ENCODE data around the gene ABLIM2.

ABLIM2 gene

GRCh38 chr4:8023696-8024033 lies 134.9 kb downstream of the ABLIM2 start:
- DNase-seq (ENCODE audit: low spot score): no peak
- no peaks in the 10 kb centered on the region for H3K9me3 Mint-ChIP-seq
- H3K27ac Mint-ChIP-seq: no peak overlapping the region
- H3K36me3 Mint-ChIP-seq (ENCODE audit: low read depth): no peaks in the 10 kb centered on the region
- peaks cover 5% of the 10 kb centered on the region for H3K4me1 Mint-ChIP-seq (ENCODE audit: low read depth)
- no peaks in the 10 kb centered on the region for H3K27me3 Mint-ChIP-seq (ENCODE audit: low read depth)
- H3K4me3 Mint-ChIP-seq: no peak overlapping the region

DNA sequence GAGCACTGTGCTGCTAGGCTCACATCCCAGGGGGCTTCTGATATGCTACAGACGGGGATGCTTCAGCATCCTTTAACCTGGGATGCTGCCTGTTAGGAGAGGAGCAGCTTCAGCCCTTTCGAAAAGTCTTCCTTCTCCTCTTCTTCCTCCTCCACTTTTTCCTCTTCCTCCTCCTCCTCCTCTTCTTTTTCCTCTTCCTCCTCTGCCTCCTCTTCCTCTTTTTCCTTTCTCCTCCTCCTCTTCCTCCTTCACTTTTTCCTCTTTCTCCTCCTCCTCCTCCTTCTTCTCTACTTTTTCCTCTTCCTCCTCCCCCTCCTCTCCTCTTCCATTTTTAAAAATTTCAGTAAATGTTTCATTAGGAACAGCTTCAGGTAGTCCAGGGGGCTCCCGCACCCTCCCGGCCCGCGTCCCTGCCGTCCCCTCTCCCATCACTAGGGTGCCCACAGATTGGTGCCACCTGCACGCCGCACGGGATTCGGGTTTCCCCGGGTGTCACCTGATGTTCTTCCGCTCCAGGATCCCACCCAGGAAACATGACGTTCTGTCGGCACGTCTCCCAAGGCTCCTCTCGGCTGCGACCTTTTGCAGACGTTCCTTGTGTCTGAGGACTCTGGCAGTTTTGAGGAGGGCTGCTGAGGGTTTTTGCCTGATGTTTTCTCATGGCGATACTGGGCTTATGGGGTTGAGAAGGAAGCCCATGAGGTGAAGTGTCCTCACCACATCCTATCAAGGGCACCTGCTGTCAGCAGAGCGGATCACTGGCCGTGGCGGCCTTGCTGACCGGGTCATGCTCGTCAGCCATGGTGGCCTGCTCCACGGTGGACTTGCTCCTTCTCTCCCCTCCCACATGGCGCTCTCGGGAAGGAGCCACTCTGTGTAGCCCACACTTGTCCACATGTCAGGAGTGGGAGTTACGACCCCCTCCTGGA lies 135.6 kb downstream of the ABLIM2 start:
- Mint-ChIP-seq H3K4me3 (no peak overlapping the region), H3K36me3 (ENCODE audit: low read depth) (no peaks in the 10 kb centered on the region), H3K27me3 (ENCODE audit: low read depth) (no peaks in the 10 kb centered on the region), H3K9me3 (no peaks in the 10 kb centered on the region), H3K4me1 (ENCODE audit: low read depth) (peaks cover 5% of the 10 kb centered on the region), H3K27ac (no peak overlapping the region)
- DNase-seq (ENCODE audit: low spot score): no peak

DNA sequence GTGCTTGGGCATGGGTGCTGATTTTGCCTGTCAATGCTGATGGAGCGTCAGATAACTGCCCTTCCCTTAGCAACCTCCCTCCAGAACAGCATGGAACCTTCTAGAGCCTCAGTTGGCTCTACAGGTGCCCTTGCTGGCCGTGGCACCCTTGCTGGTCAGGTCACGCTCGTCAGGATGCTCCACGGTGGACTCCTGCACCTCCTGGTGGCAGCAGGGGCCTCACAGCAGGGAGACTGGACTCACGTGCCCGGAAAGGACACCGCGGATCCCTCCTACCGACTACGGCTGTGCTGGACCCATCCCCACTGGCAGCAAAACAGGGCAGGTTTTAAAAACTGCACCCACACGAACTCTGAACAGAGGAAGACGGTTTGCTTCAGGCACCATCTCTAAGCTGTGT lies 136.8 kb downstream of the ABLIM2 start:
- H3K4me1 Mint-ChIP-seq (ENCODE audit: low read depth): peaks cover 5% of the 10 kb centered on the region
- no peaks in the 10 kb centered on the region for H3K27me3 Mint-ChIP-seq (ENCODE audit: low read depth)
- H3K9me3 Mint-ChIP-seq: no peaks in the 10 kb centered on the region
- H3K27ac Mint-ChIP-seq: no peak overlapping the region
- H3K36me3 Mint-ChIP-seq (ENCODE audit: low read depth): no peaks in the 10 kb centered on the region
- DNase-seq (ENCODE audit: low spot score): no peak
- H3K4me3 Mint-ChIP-seq: no peak overlapping the region

DNA sequence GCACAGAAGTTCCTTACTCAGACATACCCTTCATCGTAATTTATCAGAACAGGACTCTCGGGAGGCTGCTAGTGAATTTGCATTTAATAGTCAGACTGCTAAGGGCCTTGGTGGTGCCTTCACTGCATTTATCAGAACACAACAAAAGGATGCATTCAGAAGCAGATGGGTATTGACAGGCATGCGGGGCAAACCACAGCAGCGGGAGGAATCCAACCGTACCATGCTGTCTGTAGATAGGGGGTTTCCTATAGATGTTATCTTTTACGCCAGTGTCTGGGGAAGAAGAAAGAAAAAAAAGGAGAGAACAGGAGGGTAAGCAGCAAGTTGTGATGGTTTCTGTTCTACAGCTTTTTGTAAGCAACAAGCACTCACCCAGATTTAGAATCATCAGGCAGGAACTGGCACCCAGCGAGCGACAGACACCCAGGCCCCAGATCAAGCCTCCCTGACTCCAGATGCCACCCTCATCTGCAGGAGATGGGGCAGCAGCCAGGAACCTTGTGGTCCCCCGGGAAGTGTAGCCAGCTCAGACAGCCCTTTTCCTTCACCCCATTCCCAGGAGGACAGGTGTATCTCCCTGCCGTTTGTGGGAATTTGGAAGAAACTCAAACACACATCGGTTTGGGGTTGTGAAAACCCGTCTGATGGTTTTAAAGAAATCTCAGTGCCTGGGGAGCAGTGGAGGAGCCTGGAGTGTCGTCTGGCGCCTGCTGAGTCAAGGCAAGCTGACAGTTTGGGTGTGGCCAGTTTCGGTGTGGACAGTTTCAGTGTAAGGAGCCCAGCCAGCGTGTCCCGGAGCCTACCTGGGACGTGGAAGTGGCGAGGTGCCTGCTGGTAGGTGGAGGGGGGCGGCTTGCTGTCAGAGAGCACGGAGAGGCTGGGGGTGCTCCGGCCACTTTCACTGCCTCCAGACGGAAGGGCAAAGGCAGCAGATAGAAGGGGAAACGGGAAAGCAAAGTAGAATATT lies 138.9 kb downstream of the ABLIM2 start:
- no peaks in the 10 kb centered on the region for H3K36me3 Mint-ChIP-seq (ENCODE audit: low read depth)
- peaks cover 5% of the 10 kb centered on the region for H3K4me1 Mint-ChIP-seq (ENCODE audit: low read depth)
- no peak overlapping the region for H3K27ac Mint-ChIP-seq
- peaks cover 2% of the 10 kb centered on the region for H3K27me3 Mint-ChIP-seq (ENCODE audit: low read depth)
- H3K9me3 Mint-ChIP-seq: no peaks in the 10 kb centered on the region
- H3K4me3 Mint-ChIP-seq: no peak overlapping the region
- DNase-seq (ENCODE audit: low spot score): no peak

GRCh38 chr4:8016527-8016926 lies 142.1 kb downstream of the ABLIM2 start:
- H3K27me3 Mint-ChIP-seq (ENCODE audit: low read depth): peaks cover 2% of the 10 kb centered on the region
- peaks cover 5% of the 10 kb centered on the region for H3K4me1 Mint-ChIP-seq (ENCODE audit: low read depth)
- no peak for DNase-seq (ENCODE audit: low spot score)
- no peaks in the 10 kb centered on the region for H3K9me3 Mint-ChIP-seq
- H3K36me3 Mint-ChIP-seq (ENCODE audit: low read depth): no peaks in the 10 kb centered on the region
- no peak overlapping the region for H3K4me3 Mint-ChIP-seq
- no peak overlapping the region for H3K27ac Mint-ChIP-seq

GRCh38 chr4:8015512-8015911 lies 143.1 kb downstream of the ABLIM2 start:
- Mint-ChIP-seq H3K9me3 (no peaks in the 10 kb centered on the region), H3K27me3 (ENCODE audit: low read depth) (peaks cover 2% of the 10 kb centered on the region), H3K27ac (no peak overlapping the region), H3K36me3 (ENCODE audit: low read depth) (no peaks in the 10 kb centered on the region), H3K4me3 (no peak overlapping the region), H3K4me1 (ENCODE audit: low read depth) (peaks cover 5% of the 10 kb centered on the region)
- DNase-seq (ENCODE audit: low spot score): no peak

- Mint-ChIP-seq H3K36me3 (ENCODE audit: low read depth) (no peaks in the 10 kb centered on the region), H3K27me3 (ENCODE audit: low read depth) (peaks cover 2% of the 10 kb centered on the region), H3K4me1 (ENCODE audit: low read depth) (peaks cover under 1% of the 10 kb centered on the region), H3K27ac (no peak overlapping the region), H3K4me3 (no peak overlapping the region), H3K9me3 (no peaks in the 10 kb centered on the region)
- DNase-seq (ENCODE audit: low spot score): no peak
These were observed 144.5 kb downstream of the ABLIM2 start for GRCh38 chr4:8013976-8014726.

GRCh38 chr4:8012517-8012916 lies 146.1 kb downstream of the ABLIM2 start:
- Mint-ChIP-seq H3K9me3 (no peaks in the 10 kb centered on the region), H3K27ac (no peak overlapping the region), H3K36me3 (ENCODE audit: low read depth) (no peaks in the 10 kb centered on the region), H3K4me3 (no peak overlapping the region), H3K27me3 (ENCODE audit: low read depth) (peaks cover 2% of the 10 kb centered on the region), H3K4me1 (ENCODE audit: low read depth) (no peaks in the 10 kb centered on the region)
- no peak for DNase-seq (ENCODE audit: low spot score)

DNA sequence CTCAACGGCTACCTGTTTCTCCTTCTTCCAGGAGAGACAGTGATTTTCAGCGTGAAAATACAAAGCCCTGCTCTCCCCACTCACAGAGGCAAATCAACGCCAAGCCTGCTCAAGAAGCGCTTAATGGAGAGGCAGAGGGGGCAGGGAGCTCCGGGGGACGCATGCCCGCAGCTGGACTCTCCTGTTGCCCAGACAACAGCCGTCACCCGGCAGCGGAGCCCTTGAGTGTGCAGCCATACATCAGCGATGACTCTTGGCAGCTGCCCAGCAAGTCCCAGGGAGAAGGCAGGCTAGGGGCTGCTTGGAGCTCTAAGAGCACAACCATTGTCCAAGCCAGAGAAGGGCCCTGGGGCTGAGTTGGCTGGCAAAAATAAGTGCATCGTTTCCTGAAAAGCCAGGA lies 148.0 kb downstream of the ABLIM2 start:
- no peaks in the 10 kb centered on the region for H3K36me3 Mint-ChIP-seq (ENCODE audit: low read depth)
- no peaks in the 10 kb centered on the region for H3K9me3 Mint-ChIP-seq
- H3K27ac Mint-ChIP-seq: no peak overlapping the region
- H3K27me3 Mint-ChIP-seq (ENCODE audit: low read depth): peaks cover 2% of the 10 kb centered on the region
- DNase-seq (ENCODE audit: low spot score): no peak
- no peaks in the 10 kb centered on the region for H3K4me1 Mint-ChIP-seq (ENCODE audit: low read depth)
- no peak overlapping the region for H3K4me3 Mint-ChIP-seq

DNA sequence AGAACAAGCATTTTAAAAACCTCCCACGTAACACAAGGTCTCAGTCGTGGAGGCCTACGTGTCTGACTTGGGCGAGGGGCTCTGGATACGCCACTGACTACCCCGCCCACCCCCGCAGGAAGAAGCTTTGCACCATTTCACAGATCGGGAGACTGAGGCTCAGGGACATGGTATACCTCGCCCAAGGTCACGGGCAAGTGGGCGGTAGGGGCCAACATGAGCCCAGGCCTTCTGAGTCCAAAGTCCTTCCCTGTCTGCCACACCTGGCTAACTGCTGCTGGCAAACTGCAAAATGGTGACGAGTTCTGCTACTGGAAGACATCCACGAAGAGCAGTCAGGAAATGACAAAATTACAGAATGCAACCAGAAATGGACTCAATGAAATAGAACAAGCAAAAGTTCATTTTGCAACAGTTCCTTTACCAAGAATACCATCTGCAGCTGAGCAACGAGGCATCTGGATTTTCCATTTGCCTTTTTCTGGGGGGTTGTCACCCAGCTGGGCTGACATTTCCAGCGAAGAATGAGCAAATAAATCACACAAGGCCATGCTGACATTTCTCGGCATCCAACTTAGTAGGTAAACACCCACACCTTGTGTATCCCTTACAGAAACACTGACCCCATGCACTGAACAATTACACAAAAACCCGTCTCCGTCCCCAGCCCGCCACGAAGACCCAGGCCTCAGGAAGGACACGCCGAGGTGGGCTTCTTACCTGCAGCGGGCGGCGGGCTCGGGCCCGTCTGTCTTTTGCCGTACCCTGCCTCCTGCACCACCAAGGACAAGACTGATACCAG lies 148.7 kb downstream of the ABLIM2 start:
- Mint-ChIP-seq H3K9me3 (no peaks in the 10 kb centered on the region), H3K27me3 (ENCODE audit: low read depth) (no peaks in the 10 kb centered on the region)

DNA sequence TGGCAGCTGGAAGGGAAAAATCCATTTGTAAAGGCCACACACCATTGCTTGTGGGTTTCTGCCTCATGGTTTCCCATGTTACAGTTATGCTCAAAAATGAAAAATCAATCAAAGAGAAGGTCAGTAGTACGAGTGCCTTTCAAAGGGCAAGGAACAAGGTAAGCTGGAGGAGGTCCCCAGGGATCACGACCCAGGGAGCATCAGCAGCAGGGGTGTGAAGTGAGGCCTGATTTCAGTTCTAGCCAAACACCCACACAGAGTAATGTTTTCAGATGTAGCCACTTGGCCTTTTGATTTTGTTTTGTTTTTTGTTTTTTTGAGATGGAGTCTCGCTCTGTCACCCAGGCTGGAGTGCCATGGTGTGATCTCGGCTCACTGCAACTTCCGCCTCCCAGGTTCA lies 149.5 kb downstream of the ABLIM2 start:
- Mint-ChIP-seq H3K4me3 (no peak overlapping the region), H3K27ac (no peak overlapping the region), H3K9me3 (no peaks in the 10 kb centered on the region), H3K27me3 (ENCODE audit: low read depth) (no peaks in the 10 kb centered on the region), H3K4me1 (ENCODE audit: low read depth) (no peaks in the 10 kb centered on the region), H3K36me3 (ENCODE audit: low read depth) (no peaks in the 10 kb centered on the region)
- DNase-seq (ENCODE audit: low spot score): no peak

More for the DNA sequence above, 148.7 kb downstream of the ABLIM2 start:
- H3K27ac Mint-ChIP-seq: no peak overlapping the region
- no peaks in the 10 kb centered on the region for H3K4me1 Mint-ChIP-seq (ENCODE audit: low read depth)
- no peaks in the 10 kb centered on the region for H3K36me3 Mint-ChIP-seq (ENCODE audit: low read depth)
- no peak for DNase-seq (ENCODE audit: low spot score)
- no peak overlapping the region for H3K4me3 Mint-ChIP-seq

DNA sequence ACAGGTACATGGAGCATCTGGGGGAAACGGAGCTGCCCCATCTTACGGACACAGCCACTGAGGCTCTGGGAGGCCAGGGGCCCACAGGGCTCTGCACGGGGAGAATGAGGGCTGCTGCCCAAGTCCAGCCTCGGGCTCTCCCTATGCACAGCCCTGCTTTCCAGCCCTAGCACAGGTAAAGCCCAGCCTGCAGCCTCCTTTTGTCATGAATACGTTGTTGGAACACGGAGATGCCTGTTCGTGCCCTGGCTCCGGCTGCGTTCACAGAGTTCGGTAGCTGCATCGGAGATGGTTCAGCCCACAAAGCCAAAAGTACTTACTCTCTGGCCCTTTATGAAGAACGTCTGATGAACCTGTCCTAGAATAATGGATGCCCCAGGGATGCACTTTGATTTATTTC lies 150.2 kb downstream of the ABLIM2 start:
- DNase-seq (ENCODE audit: low spot score): no peak
- no peak overlapping the region for H3K4me3 Mint-ChIP-seq
- no peaks in the 10 kb centered on the region for H3K4me1 Mint-ChIP-seq (ENCODE audit: low read depth)
- no peaks in the 10 kb centered on the region for H3K9me3 Mint-ChIP-seq
- no peaks in the 10 kb centered on the region for H3K36me3 Mint-ChIP-seq (ENCODE audit: low read depth)
- H3K27ac Mint-ChIP-seq: no peak overlapping the region
- H3K27me3 Mint-ChIP-seq (ENCODE audit: low read depth): no peaks in the 10 kb centered on the region

DNA sequence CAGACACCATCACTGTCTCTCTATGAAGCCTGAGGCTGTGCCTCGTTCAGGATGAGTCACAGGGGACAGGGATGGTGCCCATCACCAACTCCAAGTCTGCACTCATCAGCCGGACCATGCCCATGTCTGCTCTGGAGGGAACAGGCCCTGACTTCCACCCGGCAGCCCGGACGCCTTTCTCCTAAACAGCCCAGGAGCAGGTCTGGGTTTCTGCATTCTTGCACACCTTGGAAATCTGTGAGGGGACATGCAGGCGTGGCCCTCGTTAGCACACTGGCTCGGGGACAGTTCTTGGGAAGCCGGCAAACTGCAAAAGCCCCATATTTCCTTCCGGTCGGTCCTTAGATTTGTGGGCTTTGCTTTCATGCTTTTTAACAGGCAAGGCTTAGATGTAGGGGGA lies 151.0 kb downstream of the ABLIM2 start:
- Mint-ChIP-seq H3K27me3 (ENCODE audit: low read depth) (no peaks in the 10 kb centered on the region), H3K9me3 (no peaks in the 10 kb centered on the region), H3K27ac (no peak overlapping the region), H3K4me1 (ENCODE audit: low read depth) (no peaks in the 10 kb centered on the region), H3K36me3 (ENCODE audit: low read depth) (no peaks in the 10 kb centered on the region), H3K4me3 (no peak overlapping the region)
- no peak for DNase-seq (ENCODE audit: low spot score)

Data from T-helper 2 cell treated with Interferon-gamma antibody and Interleukin-4, amounts not matched to agents 5 μg/mL and 100 μg/mL, for 36 hours (primary cell).